RWPE2 (cell line): ENCODE measurements around the gene GPHN.
A peak's percentile ranks its signal among the peaks of the same experiment; 100 is the strongest.

Source experiments
- ATAC-seq: fragments of 200-7000 bp; cut with Tn5 transposase; 3 replicates; pipeline ENCODE4 v1.9.1; 2021; ENCODE audit warnings: low read depth
- DNase-seq: peaks from one replicate; pipeline ENCODE4 v3.0.0-alpha.2; 2020; ENCODE audit warnings: low spot score
- H3K27ac ChIP-seq: fragments of 450-650 bp; 2 replicates; pipeline ENCODE4 v1.5.1; 2017; ENCODE audit warnings: mild to moderate bottlenecking; ENCODE audit not compliant: poor library complexity, severe bottlenecking
- H3K27me3 ChIP-seq: fragments of 250-450 bp; sonication (Bioruptor Pico); 2 replicates; pipeline ENCODE4 v1.5.1; 2021; ENCODE audit warnings: mild to moderate bottlenecking, moderate library complexity; ENCODE audit not compliant: insufficient read depth, poor library complexity, severe bottlenecking
- H3K36me3 ChIP-seq: fragments of 250-450 bp; sonication (Bioruptor Pico); 2 replicates; pipeline ENCODE4 v1.5.1; 2020; ENCODE audit warnings: low read depth, mild to moderate bottlenecking, moderate library complexity
- H3K4me1 ChIP-seq: fragments of 250-450 bp; sonication (Bioruptor Pico); 2 replicates; pipeline ENCODE4 v1.5.1; 2021; ENCODE audit warnings: mild to moderate bottlenecking, moderate library complexity; ENCODE audit not compliant: insufficient read depth, poor library complexity, severe bottlenecking
- H3K4me3 ChIP-seq: fragments of 250-450 bp; sonication (Bioruptor Pico); 2 replicates; pipeline ENCODE4 v1.5.1; 2021; ENCODE audit warnings: mild to moderate bottlenecking, moderate library complexity; ENCODE audit not compliant: severe bottlenecking
- H3K9me3 ChIP-seq: fragments of 250-450 bp; sonication (Bioruptor Pico); 2 replicates; pipeline ENCODE4 v1.5.1; 2021; ENCODE audit warnings: mild to moderate bottlenecking, moderate library complexity; ENCODE audit not compliant: severe bottlenecking
- CTCF ChIP-seq: fragments of 450-650 bp; IDR thresholded peaks from one replicate; pipeline ENCODE4 v1.5.1; 2017; ENCODE audit warnings: mild to moderate bottlenecking, moderate library complexity; ENCODE audit not compliant: poor library complexity, severe bottlenecking

The GPHN gene

GRCh38 chr14:66629499-66629898 lies 121.6 kb downstream of the GPHN start:
- TF ChIP-seq CTCF = no peak
- no peak overlapping the region for H3K27ac ChIP-seq
- no peaks in the 10 kb centered on the region for H3K36me3 ChIP-seq
- no peaks in the 10 kb centered on the region for H3K27me3 ChIP-seq
- no peaks in the 10 kb centered on the region for H3K4me1 ChIP-seq
- no peaks in the 10 kb centered on the region for H3K9me3 ChIP-seq
- ATAC-seq (no peak), DNase-seq (no peak)
- no peak overlapping the region for H3K4me3 ChIP-seq

GRCh38 chr14:66634876-66635275 lies 126.9 kb downstream of the GPHN start:
- ATAC-seq = no peak
- Histone ChIP-seq H3K27ac (no peak overlapping the region), H3K4me1 (peaks cover 11% of the 10 kb centered on the region), H3K27me3 (no peaks in the 10 kb centered on the region), H3K9me3 (no peaks in the 10 kb centered on the region), H3K4me3 (no peak overlapping the region), H3K36me3 (no peaks in the 10 kb centered on the region)
- no peak for TF ChIP-seq CTCF
- DNase-seq = no peak

GRCh38 chr14:66635435-66635834 lies 127.5 kb downstream of the GPHN start:
- no peaks in the 10 kb centered on the region for H3K9me3 ChIP-seq
- H3K27me3 ChIP-seq = no peaks in the 10 kb centered on the region

GRCh38 chr14:66636240-66636639 lies 128.3 kb downstream of the GPHN start:
- no peaks in the 10 kb centered on the region for H3K36me3 ChIP-seq
- H3K27me3 ChIP-seq = no peaks in the 10 kb centered on the region
- no peak overlapping the region for H3K4me3 ChIP-seq
- no peak for ATAC-seq
- H3K27ac ChIP-seq = no peak overlapping the region
- no peak for TF ChIP-seq CTCF
- H3K4me1 ChIP-seq = peaks cover 11% of the 10 kb centered on the region
- no peaks in the 10 kb centered on the region for H3K9me3 ChIP-seq
- DNase-seq = no peak

More at GRCh38 chr14:66635435-66635834, 127.5 kb downstream of the GPHN start:
- DNase-seq = no peak
- TF ChIP-seq CTCF = no peak
- Histone ChIP-seq H3K4me3 (no peak overlapping the region), H3K4me1 (peaks cover 11% of the 10 kb centered on the region), H3K36me3 (no peaks in the 10 kb centered on the region), H3K27ac (no peak overlapping the region)
- no peak for ATAC-seq

GRCh38 chr14:66638689-66639088 lies 130.7 kb downstream of the GPHN start:
- H3K9me3 ChIP-seq = no peaks in the 10 kb centered on the region
- H3K4me3 ChIP-seq = no peak overlapping the region
- DNase-seq = no peak
- H3K27ac ChIP-seq = no peak overlapping the region
- peak; percentile 87 for ATAC-seq
- H3K36me3 ChIP-seq = no peaks in the 10 kb centered on the region
- H3K4me1 ChIP-seq = peaks cover 22% of the 10 kb centered on the region
- TF ChIP-seq CTCF = no peak
- no peaks in the 10 kb centered on the region for H3K27me3 ChIP-seq
